Stimulated activated CD8-positive, alpha-beta memory T cell treated with anti-CD3 and anti-CD28 coated beads, Interleukin-4, amount 100 ng/mL, for 1 hour (primary cell): Measurements from ENCODE around the gene KBTBD12.
"Not testable (repeated sequence)": the region's sequence is repeated elsewhere in the genome, so short reads cannot be mapped to it uniquely, and the experiment has no call there.

Source experiments
- DNase-seq, 2 donors: peaks; one replicate each; pipeline ENCODE4 v3.0.0-alpha.2; 2020; ENCODE audit warnings: low read depth in 2 of 2, low spot score in 1 of 2

Gene KBTBD12

DNA sequence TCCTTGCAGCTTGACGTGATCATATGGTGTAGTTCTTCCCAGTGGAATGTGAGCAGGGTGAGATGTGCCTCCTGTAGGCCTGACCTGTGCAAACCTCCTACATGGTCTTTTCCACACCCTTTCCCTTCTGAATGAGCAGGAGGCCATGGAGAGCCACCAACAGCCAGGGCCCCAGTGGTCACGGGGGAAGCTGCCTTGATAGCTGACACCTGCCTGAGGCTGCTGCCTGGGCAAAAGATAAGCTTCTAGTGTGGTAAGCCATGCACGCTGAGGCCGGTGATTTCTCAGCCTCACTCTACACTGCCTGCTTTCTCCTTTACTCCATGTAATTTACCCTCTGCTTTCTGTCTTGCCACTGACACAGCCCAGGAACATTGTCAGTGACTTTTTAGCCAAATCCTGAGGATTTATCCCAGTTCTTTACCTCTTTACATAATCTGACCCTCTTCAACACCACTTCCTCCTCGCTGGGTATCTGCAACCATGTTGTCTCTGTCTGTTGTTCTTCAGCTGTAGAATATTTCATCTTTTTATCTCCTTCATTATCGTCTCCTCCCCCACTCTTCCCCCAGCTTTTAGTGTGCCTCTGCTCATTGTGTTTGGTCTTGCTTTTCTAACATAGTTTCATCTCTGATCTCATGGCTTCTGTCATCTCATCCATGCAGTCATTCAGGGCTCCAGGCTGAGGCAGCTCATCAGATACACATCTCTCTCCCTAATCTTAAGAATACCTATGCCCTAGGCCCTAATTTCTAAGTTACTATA is 11.2 kb upstream of the KBTBD12 start:
- DNase-seq, result no peak

DNA sequence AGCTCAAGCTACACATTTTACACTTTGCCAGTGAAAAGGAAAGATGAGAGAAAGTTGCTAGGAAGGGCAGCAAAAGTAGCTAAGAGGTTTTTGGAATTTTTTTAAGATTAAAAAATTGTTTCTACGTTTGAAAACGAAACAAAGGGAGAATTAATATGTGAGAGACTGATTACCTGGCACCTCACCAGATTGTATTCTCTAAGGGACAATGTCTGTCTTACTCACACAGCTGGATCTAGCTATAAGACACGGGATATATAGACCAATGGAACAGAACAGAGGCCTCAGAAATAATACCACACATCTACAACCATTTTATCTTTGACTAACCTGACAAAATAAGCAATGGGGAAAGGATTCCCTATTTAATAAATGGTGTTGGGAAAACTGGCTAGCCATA is 9.5 kb upstream of the KBTBD12 start:
- DNase-seq, result no peak

DNA sequence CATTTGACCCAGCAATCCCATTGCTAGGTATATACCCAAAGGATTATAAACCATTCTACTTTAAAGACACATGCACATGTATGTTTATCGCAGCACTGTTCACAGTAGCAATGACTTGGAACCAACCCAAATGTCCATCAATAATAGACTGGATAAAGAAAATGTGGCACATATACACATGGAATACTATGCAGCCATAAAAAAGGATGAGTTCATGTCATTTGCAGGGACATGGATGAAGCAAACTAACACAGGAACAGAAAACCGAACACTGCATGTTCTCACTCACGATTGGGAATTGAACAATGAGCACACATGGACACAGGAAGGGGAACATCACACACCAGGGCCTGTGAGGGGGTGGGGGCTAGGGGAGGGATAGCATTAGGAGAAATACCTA is 8.4 kb upstream of the KBTBD12 start:
- DNase-seq, result not testable (repeated sequence)

DNA sequence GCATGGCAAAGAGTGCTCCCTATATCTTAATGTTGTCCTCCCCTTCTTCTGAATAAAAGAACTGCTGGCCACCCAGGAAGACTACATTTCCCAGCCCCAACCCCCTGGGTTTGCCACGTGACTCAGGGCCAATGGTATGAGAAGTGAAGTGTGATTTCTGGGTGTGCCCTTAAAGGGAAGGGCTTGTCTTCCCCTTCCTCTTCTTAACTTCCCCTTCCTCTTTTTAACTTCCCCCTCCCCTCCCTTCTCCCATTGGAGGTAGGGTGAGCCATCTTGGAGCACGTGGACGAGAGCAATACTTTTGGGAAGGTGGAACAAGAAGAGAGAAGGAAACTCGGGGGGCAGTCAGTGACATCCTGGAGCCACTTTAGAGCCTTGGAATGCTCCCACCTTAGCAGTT is 6.8 kb upstream of the KBTBD12 start:
- DNase-seq, result no peak

DNA sequence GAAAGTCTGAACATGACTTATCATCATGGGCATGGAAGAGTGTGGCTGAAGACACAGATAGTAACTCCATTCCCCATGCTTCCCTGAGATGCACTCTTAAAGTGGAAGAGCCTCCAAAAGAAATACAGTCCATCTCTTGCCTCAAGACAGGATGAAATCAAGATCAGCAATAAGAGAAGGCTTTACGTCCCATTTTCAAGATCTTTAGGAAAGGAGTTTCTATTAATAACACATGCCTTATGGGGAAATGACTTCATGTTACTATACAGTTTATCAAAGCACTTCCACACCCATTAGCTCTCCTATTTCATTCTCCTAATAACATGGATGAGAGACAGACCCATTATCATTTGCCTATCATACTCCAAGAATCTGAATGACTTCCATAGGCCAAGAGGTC is 6.1 kb upstream of the KBTBD12 start:
- no peak for DNase-seq

DNA sequence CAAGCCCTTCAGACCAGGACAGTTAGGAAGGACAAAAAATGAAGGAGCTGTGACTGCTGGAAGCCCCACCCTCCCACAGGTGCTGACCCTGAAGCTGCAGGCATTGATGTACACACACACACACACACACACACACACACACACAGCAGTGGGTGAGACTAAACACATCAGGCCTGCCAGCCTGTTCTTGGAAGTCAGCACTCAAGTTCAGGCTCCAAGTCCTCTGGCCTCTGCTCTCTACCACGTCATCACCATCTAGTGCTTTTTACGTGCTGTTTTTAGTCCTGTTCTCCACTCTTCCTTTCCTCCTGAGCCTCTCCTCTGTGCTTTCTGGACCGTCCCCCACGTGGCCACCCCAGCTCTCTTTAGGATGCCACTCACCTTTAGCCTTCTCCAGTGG is 5.4 kb upstream of the KBTBD12 start:
- no peak for DNase-seq

DNA sequence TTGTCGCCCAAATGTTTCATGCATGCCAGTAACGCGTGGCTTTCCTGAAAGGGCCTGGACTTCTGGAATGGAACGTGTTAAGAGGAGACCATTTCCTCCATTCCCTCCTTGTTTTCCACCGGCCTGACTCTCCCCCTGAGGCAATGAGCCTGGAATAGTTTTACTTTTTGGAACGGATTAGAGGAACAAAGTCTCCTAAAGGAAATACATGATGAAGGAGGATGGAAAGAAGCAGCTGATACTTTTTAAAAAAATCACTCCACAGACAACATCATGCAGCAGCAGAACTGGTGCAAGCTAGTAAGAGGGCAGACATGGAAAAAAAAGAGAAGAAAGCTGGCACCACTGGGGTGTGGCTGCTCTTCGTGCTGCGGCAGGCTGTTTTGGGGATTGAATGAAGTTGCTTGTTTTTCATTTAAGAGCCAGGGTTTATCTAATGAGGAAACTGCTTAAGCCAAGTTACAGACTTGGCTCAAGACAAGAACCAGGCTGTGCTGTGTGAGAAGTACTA is 3.6 kb upstream of the KBTBD12 start:
- no peak for DNase-seq

DNA sequence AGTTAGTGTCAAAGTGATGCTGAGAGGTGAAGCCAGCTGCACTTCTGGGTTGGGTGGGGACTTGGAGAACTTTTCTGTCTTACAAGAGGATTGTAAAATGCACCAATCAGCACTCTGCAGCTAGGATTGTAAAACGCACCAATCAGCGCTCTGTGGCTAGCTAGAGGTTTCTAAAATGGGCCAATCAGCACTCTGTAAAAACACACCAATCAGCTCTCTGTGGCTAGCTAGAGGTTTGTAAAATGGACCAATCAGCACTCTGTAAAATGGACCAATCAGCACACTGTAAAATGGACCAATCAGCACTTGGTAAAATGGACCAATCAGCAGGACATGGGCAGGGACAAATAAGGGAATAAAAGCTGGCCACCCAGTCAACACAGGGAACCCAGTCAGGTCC is 1.2 kb upstream of the KBTBD12 start:
- DNase-seq, result not testable (repeated sequence)

DNA sequence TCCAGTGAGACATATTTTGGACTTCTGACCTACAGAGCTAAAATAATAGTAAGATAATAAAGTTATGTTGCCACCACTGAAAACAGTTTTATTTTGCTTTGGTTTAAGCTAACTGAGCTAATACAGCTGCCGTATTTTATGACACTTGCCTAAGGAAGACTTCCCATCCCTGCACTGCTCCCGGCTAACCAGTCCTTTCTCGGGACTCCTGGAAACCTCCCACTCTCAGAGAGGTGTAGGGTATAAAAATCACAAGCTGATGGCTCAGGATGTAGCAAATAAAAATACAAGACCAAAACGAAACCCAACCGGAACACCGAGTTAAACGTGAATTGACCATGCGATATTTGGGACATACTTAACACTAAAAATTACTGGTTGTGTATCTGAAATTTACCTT is 448 bp upstream of the KBTBD12 start:
- DNase-seq, result no peak

DNA sequence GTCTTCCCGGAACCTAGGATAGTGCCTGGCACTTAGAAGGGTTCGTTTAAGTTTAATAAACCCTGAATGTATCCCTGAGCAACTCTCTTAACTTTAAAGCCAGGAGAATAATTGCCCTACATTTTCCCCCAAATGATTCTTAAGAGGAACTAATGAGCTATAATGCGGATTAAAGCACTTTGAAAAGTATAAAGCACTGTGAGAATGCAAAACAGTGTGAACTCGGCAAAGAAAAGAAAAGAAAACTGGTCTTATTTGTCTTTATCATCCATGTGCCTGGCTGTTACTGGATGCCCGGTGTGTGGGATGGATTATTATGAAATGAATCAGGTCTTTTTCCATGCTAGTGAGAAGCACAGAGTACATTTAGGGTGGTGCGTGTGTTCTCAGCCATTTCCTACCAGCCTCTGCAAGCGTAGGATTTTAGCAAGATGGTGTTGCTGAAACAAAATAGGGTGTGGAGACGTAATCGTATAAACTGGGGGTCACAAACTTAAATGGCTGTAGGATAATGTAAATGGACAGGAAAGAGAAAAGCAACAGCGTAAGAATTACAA is 983 bp downstream of the KBTBD12 start:
- no peak for DNase-seq

DNA sequence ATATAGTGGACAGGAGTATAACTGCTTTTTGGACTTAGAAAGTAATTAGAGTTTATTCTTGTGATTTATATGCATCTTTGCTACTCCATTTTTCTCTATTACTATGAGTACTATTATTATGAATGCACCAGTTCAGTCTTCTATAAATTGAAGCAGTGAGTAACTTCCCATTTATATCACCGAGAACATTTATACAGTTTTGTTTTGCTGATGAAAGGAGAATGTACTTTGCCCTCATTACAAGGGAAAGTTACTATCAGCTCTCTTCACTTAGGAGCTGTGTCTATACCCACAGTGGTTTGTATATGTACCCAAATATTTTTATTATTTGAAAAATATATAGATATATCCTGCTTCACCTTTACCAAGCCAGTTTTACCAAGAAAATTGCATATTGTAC is 5.7 kb downstream of the KBTBD12 start:
- no peak for DNase-seq

DNA sequence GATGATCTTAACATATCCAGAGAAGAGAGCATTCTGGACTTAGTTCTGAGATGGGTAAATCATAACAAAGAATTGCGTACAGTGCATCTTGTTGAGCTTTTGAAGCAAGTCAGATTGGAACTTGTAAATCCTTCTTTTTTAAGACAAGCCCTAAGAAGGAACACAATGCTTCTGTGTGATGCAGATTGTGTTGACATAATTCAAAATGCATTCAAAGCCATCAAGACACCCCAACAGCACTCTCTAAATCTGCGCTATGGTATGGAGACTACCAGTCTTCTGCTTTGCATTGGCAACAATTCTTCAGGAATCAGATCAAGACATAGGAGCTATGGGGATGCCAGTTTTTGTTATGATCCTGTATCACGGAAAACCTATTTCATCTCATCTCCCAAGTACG is 8.6 kb downstream of the KBTBD12 start:
- DNase-seq, result no peak

DNA sequence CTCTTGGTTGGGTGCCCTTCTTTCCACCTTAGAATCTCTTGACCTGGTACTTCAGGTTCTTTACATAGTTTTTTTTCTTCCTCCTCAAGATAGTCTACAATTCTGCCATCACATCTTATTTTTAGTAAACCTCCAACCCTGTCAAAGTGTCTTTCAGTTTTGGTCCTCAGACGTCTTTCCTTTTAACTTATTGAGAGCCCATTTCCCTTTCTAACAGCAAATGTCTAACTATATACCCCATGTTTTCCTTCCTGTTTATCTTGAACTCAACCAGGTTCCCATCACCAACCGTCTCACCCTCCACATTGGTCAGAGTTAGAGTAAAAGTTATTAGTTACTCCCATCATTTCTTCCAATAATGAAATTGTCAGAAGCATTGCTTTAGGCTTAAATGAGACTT is 10.4 kb downstream of the KBTBD12 start:
- no peak for DNase-seq

DNA sequence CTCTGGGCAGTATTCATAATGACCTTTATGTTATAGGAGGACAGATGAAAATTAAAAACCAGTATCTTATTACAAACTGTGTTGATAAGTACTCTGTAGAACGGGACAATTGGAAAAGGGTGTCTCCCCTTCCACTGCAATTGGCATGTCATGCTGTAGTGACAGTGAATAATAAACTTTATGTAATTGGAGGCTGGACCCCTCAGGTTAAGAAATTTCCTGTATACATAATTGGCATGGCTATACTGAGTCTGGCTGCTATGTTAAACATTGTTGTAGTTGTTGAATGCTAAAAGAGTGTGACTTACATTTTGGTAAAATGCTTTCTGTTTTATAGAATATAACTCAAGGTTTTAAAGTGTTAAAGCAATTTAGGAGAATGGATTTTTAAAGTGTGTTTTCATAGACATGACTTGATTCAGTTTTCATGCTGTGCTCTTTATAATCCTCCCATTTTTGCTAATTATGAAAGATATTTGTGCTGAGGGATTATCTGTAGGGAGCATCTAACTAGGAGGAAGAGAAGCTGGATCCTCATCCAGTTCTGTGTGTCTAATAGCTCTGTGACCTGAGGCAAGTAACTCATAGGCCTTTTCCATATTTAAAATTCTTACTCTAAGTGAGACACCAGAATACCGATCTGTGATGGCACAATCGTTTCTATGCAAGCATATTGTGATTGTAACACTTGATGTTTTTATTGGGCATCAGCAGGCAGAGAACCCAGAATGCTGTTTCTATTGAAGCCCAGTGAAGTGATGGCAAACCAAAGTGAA is 13.0 kb downstream of the KBTBD12 start:
- no peak for DNase-seq

DNA sequence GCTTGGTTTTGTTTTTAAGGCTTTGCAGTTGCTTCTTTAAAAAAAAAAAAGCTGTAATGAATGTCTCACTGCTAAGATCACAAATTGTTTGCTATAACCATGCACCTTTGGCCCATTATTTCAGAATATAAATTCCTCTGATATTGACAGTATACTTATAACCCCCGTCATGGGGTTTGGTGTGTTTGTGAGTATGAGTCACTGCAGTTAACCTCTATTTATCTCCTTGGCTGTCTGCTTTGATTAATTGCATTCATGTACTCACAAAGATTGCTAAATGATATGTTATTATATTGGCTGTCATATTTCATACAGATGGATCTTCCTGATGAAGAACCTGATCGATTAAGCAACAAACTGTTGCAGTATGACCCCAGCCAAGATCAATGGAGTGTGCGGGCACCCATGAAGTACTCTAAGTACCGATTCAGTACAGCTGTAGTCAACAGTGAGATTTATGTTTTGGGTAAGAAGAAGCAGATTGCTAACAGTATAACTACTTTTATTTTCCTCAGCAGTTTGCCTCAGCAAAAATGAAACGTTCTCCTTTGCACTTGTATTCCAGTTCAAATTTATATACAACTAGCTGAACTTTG is 14.9 kb downstream of the KBTBD12 start:
- DNase-seq, result no peak

DNA sequence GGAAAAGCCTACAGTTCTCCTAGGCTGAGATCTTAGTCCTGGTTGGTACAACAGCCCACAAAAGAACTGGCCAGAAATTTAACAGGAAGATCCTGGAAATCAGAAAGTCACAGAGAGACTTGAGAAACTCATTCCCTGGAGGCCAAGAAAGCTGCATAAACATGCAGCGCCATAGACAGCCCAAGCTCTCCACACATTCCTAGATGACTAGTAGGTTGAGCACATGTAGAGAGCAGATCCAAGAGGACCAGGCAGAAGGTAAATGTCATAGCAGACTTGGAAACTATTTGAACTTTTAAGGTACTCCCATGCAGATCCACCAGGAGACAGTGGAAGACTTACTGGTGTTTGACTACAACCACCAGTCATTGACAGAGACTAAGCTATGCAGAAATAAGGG is 18.4 kb downstream of the KBTBD12 start:
- no peak for DNase-seq

DNA sequence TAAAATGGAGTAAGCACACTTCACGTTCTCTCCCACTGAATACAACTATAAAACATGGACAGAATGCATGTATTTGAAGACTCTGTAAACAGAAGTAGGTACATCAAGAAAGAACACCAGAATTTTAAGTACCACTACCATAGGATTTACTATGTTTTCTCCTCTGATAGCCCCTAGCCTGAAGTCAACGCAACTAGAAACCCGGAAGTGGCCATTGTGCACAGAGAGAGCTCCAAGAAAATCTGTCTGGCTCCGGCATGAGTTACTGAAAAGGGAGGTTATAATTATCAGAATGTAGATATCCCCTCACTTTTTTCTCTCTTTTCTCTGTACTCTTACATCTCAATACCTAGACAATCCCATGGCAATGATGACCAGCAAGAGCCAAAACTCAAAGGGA is 23.8 kb downstream of the KBTBD12 start:
- DNase-seq, result no peak

DNA sequence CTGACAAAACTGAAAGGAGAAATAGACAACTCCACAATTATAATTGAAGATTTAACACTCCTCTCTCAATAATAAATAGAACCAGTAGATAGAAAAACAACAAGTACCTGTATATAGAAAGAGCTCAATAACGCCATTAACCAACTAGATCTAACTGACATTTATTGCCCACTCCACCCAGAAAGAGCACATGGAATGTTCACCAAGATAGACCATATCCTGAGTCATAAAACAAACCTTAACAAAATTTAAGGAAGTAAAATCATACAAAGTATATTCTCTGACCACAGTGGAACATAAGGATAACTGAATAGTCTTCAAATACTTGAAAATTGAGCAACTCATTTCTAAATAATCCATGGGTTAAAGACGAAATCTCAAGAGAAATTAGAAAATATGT is 25.1 kb downstream of the KBTBD12 start:
- DNase-seq, result no peak

DNA sequence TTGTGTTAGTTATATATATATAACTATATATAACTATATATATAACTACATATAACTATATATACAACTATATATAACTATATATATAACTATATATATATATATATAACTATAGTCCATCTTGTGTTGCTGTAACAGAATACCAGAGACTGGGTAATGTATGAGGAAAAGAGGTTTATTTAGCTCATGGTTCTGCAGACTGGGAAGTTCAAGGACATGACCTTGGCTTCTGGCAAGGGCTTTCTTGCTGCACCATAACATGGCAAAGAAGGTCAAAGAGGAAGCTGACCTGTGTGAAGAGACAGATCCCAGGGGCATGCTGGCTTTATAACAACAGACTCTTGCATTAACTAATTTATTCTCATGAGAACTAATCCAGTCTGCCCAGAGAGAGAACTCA is 27.6 kb downstream of the KBTBD12 start:
- no peak for DNase-seq

DNA sequence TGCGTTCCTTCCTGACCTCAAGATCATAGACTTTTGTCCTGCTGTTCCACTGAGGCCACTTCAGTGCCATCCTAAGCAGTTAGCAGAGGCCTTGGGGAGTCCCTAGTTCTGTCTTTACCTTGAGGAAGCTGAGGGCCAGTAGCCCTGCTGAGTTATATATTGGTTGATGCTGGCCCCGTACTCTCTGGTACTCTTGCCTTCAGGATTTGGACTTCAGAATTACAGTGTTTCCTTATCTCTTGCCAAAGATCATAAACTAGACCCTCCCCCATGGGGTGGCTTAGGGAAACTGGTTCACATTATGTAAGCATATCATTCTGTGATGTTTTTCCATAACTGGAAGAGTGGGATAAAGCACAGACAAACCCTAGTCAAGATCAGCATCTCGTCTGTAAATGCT is 33.2 kb downstream of the KBTBD12 start:
- DNase-seq, result no peak

DNA sequence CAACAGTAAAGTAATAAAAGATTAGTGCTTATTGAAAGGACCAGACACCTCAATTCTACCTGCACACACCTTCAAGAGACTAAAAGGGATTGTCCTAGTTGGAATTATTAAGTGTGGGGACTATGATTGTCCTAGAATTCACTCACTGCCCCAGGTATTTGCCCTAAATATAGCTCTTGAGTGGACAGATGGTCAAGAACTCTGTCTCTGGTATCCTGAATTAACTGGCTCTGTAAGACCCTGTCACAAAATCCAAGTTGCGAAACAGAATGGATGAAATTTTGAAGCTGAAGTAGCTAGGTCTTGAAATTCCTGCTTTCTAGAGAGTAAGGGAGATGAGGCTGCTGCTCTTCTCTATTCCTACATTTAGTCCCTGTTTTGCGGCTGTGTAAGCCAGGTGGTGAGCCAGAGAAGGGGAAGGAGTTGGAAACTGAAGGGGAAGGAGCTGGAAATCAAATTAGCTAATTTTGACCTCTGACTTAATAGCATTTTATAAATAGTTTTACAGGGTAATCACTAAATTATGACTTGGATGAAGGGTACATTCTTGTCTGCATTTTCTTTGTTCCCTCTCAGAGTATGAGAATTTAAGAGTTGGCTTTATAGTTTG is 34.5 kb downstream of the KBTBD12 start:
- no peak for DNase-seq
